ENCODE data around the gene PLCH2.
"Not testable (repeated sequence)": the region's sequence is repeated elsewhere in the genome, so short reads cannot be mapped to it uniquely, and the experiment has no call there.

Gene PLCH2

GRCh38 chr1:2549367-2550029 is 73.4 kb downstream of the PLCH2 start:
- DNase-seq: not testable (repeated sequence)

GRCh38 chr1:2550309-2550861 is 74.3 kb downstream of the PLCH2 start:
- not testable (repeated sequence) for DNase-seq

GRCh38 chr1:2551544-2551943 is 75.5 kb downstream of the PLCH2 start:
- DNase-seq: not testable (repeated sequence)

GRCh38 chr1:2552189-2552588 is 76.1 kb downstream of the PLCH2 start:
- DNase-seq: no peak

GRCh38 chr1:2553076-2553475 is 77.0 kb downstream of the PLCH2 start:
- not testable (repeated sequence) for DNase-seq

GRCh38 chr1:2553871-2554620 is 78.0 kb downstream of the PLCH2 start:
- DNase-seq: no peak

- DNase-seq: no peak
These were observed 78.7 kb downstream of the PLCH2 start for GRCh38 chr1:2554621-2555387.
